SK-N-SH (cell line): ENCODE measurements around the gene UNKL.

Experiments
- EP300 ChIP-seq, 2 experiments: IDR thresholded peaks; 2 replicates each; pipeline versions ENCODE4 v1.4.0 to v1.6.1; 2012; ENCODE audit warnings: borderline replicate concordance in 1 of 2, low read depth in 1 of 2, low read length in 1 of 2
- TF ChIP-seq, protein P1 (sequence below): fragments of 200-600 bp; sonication (generic); IDR thresholded peaks from 2 replicates; pipeline ENCODE4 v1.6.1; 2017; ENCODE audit warnings: antibody characterized with exemption, mild to moderate bottlenecking, moderate library complexity

DNA sequence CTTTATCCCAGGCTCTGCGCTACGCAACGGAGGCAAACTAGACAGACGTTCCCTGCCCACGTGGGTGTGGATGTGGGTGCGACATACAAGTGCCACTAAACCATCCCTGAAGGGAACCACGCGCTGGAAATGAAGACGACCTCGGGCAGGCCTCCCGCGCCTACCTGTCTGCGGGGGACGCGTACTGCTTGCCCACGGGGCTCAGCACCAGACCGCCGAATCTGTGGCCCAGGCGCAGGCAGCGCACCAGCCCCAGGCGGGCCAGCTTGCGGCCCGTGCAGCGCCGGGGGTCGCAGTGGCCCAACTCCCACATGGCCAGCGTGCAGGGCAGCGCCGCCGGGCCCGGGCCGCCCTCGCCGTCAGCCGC is 63.3 kb downstream of the UNKL start:
- TF ChIP-seq, protein P1, sequence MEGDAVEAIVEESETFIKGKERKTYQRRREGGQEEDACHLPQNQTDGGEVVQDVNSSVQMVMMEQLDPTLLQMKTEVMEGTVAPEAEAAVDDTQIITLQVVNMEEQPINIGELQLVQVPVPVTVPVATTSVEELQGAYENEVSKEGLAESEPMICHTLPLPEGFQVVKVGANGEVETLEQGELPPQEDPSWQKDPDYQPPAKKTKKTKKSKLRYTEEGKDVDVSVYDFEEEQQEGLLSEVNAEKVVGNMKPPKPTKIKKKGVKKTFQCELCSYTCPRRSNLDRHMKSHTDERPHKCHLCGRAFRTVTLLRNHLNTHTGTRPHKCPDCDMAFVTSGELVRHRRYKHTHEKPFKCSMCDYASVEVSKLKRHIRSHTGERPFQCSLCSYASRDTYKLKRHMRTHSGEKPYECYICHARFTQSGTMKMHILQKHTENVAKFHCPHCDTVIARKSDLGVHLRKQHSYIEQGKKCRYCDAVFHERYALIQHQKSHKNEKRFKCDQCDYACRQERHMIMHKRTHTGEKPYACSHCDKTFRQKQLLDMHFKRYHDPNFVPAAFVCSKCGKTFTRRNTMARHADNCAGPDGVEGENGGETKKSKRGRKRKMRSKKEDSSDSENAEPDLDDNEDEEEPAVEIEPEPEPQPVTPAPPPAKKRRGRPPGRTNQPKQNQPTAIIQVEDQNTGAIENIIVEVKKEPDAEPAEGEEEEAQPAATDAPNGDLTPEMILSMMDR: no peak
- no peak for TF ChIP-seq EP300 (IDR thresholded peaks at IDR 0.05; ENCODE audit: borderline replicate concordance in 1 of 2, low read depth in 1 of 2, low read length in 1 of 2)
